ENCODE results near the gene ZNF337.
"Not testable (repeated sequence)": the region's sequence is repeated elsewhere in the genome, so short reads cannot be mapped to it uniquely, and the experiment has no call there.

The ZNF337 gene

DNA sequence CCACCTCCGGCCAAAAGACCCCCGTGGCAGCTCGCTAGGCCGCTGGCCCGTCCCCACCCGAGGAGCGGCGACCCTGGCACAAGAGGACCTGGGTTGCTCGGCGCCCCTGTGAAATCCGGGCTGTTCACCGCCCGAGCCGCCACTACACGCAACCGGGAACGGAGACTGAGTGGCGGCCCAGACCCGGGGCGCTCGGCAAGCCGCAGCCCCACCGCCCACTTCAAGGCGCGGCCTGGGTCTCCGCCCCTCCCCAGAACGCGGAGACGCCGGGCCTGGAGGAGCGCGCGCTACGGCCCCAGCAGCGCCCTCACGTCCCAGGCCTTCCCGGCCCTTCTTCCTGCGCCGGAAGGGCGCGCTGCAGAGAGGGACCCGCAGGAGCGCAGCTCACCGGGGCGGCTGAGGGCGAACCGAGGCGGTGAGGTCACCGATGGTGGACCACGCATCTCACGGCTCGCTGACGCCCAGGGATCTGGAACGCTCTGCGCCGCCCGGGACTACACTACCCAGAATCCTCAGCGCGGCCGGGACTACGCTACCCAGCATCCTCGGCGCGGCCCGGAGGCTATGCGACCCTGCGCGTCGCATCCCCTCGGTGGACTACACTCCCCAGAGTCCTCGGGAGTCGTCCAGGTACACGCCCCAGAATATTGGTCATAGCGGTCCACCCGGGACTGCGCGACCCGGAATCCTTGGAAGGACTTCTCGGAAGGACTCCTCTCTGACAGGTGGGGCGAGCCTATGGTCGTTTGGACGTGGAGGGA is at the start of gene ZNF337:
Gene ZNF337, minus strand, starts transcription at position 483 of the 761 bp plus-strand sequence. CDS start 10,436 bp downstream, outside the sequence.
- DNase-seq (ENCODE audit: low read depth), result peak; percentile 92

DNA sequence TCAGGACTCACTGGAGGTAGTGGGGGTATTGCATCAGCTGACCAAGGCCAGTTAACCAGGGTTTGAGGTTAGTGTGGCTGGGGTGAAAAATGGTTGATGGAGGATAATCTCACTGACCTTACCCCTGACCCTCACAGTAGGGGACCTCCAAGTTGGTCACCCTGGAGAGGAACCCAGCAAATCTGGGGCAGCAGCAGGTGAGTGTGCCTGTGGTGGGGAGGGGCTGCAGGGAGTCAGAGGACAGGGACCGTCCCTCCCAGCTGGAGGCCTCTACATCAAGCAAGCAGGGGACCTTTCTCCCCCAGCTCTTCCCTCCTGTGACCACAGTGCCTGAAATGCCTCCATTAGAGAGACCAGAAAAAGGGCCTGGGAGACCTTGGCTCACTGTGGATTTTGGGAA is 49.1 kb upstream of the ZNF337 start:
- DNase-seq (ENCODE audit: low read depth), result no peak

DNA sequence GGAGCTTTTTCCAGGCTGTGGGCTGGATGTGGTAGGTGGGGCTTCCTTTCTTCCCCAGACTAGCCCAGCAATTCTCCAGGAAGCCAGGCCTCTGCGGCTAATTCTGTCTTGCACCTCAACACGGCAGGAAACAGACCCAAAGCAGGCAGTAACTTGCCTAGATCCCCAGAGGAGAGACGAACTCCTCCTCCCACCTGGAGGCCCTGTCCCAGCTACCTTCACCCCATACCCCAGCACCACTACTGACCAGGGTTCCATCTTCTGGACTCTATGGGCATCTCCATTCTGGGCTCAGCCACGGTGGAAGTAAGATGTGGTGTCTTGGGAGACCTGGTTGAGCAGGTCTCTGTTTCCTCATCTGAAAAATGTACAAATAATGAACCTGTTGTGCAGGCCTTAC is 48.4 kb upstream of the ZNF337 start:
- no peak for DNase-seq (ENCODE audit: low read depth)

DNA sequence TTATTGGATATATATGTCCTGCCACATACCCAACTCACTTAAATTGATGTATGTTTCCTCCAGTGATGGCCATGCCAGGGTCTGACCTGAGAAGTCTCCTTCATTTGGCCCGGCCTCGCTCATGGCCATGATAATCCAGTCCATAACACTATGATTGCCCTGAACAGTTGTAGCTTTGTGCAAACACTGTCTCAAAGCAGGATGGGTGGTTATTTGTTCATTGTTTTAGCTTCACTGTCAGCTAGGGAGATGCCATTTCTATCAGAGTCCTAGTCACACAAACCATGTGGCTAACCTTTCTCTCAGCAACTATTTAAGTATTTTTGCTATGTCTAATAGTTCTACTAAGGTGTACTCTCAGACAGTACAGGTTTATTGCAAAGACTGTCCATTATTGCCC is 47.6 kb upstream of the ZNF337 start:
- no peak for DNase-seq (ENCODE audit: low read depth)

DNA sequence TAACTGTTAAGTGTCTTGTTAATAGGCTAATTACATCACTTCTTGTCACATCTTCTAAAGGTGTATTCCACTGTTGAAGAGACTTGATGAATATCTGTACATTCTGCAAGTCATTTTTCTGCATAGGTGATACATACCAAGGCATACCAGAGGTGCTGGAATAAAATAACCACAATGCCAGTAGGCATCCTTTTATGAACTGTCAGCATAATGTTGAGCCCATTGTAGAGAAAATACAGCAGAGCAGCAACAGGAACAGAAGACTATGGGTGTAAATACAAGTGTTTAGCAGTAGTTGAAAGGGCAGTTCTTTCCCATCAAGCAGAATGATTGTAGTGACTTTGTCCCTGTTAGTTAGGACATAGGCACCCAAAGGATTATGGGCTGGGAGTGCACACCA is 44.4 kb upstream of the ZNF337 start:
- DNase-seq (ENCODE audit: low read depth), result no peak

DNA sequence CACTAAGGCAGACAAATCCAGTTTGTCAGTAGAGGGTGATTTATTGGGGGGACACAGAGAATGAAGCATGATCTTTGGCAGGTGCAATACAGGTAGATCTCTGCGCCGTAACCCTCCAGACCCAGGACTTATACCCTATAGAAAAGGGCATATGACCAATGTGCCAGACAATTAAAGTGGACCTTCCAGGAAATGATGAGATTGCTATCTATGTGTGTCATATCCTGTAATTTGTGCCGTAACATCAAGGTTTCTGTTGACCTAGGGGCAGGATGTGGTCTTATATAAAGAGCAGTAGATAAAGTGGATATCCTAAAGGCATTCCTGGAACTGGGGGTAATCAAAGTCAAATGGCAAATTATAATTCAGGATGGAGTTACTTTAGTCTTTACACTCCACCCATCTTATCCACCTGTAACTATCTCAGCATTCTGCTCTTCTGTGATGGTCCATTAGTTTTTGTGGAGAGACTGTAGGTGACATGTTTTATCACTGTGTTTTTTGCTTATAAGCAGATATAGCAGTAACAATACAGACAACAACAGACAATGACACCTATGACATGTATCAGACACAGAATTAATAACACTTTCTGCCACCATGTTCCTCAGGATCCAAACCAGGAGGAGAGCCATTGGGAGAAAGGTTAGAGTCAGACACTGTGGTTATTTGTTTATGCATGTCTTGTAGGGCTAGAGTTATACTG is 43.1 kb upstream of the ZNF337 start:
- DNase-seq (ENCODE audit: low read depth), result peak; percentile 2

DNA sequence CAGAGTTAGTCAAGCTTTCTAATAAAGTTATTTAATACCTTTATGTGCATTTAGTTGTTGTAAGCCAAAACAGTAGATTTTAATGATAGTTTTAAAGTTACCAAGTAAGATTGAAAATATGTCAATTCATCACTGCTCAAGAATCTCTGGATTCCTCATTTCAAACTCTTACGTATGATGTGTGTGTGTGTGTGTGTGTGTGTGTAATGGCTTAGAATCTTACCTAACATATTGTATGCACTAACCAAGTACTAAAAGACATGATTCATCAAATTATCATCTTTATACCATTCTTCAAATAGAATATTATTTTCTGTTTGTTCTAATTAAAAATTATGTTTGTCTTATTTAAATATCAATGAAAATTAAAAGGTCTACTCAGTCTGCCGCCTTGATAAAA is 41.5 kb upstream of the ZNF337 start:
- DNase-seq (ENCODE audit: low read depth), result peak; percentile 47

GRCh38 chr20:25733903-25734302 is 37.2 kb upstream of the ZNF337 start:
- no peak for DNase-seq (ENCODE audit: low read depth)

DNA sequence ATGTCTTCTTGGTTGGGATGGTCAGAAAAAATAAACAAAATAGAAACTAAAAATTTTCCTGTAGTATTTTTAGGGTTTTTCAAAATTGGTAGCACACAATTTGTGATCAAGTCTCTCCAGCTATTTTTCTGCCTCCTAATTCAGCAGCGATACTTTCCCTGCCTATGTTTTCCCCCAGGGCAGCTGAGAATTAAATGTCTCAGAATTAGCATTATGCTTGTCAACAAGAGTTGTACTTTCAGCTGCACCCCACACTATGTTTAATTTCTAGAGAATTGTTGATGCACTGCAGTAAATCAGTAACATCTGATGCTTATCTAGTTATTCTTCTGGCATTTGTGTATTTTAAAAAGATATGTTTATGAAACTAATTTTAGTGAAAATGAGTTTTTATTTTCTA is 34.2 kb upstream of the ZNF337 start:
- no peak for DNase-seq (ENCODE audit: low read depth)

DNA sequence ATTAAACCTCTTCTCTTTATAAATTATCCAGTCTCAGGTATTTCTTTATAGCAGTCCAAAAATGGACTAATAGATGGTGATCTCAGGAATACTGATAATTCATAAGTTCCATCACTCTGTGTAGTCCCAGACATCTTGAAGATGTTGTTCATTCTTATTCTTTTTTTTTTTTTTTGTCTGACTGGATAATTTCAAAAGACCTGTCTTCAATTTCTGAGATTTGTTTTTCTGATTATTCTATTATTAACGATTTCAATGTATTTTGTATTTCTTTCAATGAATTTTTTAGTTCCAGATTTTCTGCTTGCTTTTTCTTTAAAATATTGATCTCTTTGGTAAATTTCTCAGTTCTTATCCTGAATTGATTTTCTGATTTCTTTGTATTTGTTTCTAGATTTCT is 29.7 kb upstream of the ZNF337 start:
- no peak for DNase-seq (ENCODE audit: low read depth)

GRCh38 chr20:25725639-25726038 is 29.0 kb upstream of the ZNF337 start:
- DNase-seq (ENCODE audit: low read depth), result no peak

DNA sequence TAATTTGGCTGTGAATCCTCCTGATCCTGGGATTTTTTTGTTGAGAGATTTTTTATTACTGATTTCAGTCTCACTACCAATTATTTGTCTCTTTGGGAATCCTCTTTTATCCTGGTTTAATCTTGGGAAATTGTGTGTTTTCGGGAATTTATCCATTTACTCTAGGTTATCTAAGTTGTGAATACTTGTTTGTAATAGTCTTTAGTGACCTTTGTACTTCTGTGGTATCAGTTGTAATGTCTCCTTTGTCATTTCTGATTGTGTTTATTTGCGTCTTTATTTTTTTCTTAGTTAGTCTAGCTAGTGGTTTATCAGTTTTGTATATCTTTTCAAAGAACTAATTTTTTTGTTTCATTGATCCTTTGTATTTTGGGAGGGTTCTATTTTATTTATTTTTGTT is 27.3 kb upstream of the ZNF337 start:
- no peak for DNase-seq (ENCODE audit: low read depth)

DNA sequence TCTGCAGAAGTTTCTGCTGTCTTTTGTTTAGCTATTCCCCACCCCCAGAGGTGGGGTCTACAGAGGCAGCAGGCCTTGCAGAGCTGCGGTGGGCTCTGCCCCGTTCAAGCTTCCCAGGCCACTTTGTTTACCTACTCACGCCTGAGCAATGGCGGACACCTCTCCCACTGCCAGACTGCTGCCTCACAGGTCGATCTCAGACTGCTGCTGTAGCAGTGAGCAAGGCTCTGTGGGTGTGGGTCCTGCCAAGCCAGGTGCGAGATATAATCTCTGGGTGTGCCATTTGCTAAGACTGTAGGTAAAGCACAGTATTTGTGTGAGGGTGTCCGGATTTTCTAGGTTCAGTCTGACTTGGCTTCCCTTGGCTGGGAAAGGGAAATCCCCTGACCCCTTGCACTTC is 23.6 kb upstream of the ZNF337 start:
- DNase-seq (ENCODE audit: low read depth), result no peak

GRCh38 chr20:25718896-25719809 is 22.5 kb upstream of the ZNF337 start:
- DNase-seq (ENCODE audit: low read depth), result not testable (repeated sequence)

DNA sequence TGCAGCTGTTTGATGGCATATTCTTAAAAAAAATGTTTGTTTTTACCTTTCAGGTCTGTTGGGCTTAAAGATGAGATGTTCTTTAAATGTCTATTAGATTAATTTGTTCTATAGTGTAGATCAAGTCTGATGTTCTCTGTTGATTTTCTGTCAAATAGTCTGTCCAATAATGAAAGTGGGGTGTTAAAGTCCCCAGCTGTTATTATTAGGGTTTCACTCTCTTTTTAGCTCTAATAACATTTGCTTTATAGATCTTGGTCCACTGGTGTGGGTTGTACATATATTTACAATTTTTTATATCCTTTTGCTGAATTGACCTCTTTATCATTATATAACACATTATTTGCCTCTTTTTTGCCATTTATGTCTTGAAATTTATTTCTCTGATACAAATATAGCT is 11.0 kb upstream of the ZNF337 start:
- no peak for DNase-seq (ENCODE audit: low read depth)

- DNase-seq (ENCODE audit: low read depth), result no peak
Observed at GRCh38 chr20:25706793-25707192, 10.1 kb upstream of the ZNF337 start.

- DNase-seq (ENCODE audit: low read depth), result no peak
Observed at GRCh38 chr20:25705830-25706351, 9.2 kb upstream of the ZNF337 start.

- DNase-seq (ENCODE audit: low read depth), result not testable (repeated sequence)
Observed at GRCh38 chr20:25704303-25704702, 7.7 kb upstream of the ZNF337 start.

GRCh38 chr20:25700835-25701234 is 4.2 kb upstream of the ZNF337 start:
- not testable (repeated sequence) for DNase-seq (ENCODE audit: low read depth)

DNA sequence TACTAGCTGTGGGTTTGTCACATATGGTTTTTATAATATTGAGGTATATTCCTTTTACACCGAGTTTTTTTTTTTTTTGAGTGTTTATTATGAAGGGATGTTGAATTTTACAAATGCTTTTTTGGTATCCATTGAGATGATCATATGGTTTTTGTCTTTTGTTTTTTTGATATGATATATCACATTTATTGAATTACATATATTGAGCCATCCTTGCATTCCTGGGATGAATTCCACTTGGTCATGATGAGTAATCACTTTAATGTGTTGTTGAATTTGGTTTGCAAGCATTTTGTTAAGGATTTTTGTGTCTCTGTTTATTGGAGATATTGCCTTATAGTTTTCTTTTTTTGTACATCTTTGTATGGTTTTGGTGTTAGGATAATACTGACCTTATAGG is 3.3 kb upstream of the ZNF337 start:
- peak; percentile 22 for DNase-seq (ENCODE audit: low read depth)

DNA sequence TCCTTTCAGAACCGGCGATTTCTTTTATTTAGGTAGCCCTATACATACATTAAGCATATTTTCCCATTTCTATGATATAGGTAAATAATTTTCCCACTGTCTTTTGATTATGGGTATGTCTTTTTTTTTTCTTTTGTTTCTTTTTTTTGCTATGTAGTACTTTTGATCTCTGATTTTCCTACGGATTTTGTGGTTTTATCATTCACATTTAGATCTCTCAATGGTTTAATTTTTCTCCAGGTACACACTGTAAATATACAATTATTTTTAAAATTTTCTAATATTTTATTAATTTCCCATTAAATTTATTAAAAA is 436 bp upstream of the ZNF337 start:
- DNase-seq (ENCODE audit: low read depth), result no peak

GRCh38 chr20:25695532-25696370 is 902 bp downstream of the ZNF337 start:
- DNase-seq (ENCODE audit: low read depth), result no peak

Data from amniotic epithelial cell (primary cell).